WTC11 (cell line): ENCODE results near the gene XPR1. TPM values are rescaled to one million over a fixed set of nuclear protein-coding genes. Genes with fewer than 3 reads are reported as not detected.

Experiments
- ATAC-seq: fragments of 200-7000 bp; cut with Tn5 transposase; 2 replicates; pipeline ENCODE4 v1.10.0; 2021; ENCODE audit warnings: mild to moderate bottlenecking, moderate library complexity
- CTCF ChIA-PET: fragments of 300-600 bp; sonication (Branson Sonifier 250); formaldehyde crosslinking; loops from one replicate; lab custom pipeline; 2021; ENCODE audit warnings: antibody characterized with exemption; lab: Charles Lee
- POLR2A ChIA-PET: fragments of 350-600 bp; sonication (Branson Sonifier 250); formaldehyde crosslinking; loops from one replicate; lab custom pipeline; 2021; ENCODE audit warnings: antibody characterized with exemption; lab: Charles Lee
- DNase-seq: peaks from one replicate; pipeline ENCODE4 v3.0.0; 2021; ENCODE audit warnings: low spot score
- H3K27ac Mint-ChIP-seq: 2 replicates; pipeline ENCODE4 v1.8.0; 2021; ENCODE audit warnings: mixed read lengths
- H3K27me3 Mint-ChIP-seq: 2 replicates; pipeline ENCODE4 v1.8.0; 2021; ENCODE audit warnings: low read depth, mild to moderate bottlenecking, moderate library complexity, mixed read lengths
- H3K36me3 Mint-ChIP-seq: 2 replicates; pipeline ENCODE4 v1.8.0; 2021; ENCODE audit warnings: mixed read lengths
- H3K4me1 Mint-ChIP-seq: 2 replicates; pipeline ENCODE4 v1.8.0; 2022; ENCODE audit warnings: mixed read lengths
- H3K4me3 Mint-ChIP-seq: 2 replicates; pipeline ENCODE4 v1.8.0; 2021; ENCODE audit warnings: mild to moderate bottlenecking, moderate library complexity, mixed read lengths
- H3K9me3 Mint-ChIP-seq: 2 replicates; pipeline ENCODE4 v1.8.0; 2021; ENCODE audit warnings: mixed read lengths
- CREM ChIP-seq: sonication (generic); formaldehyde crosslinking; IDR thresholded peaks from 2 replicates; pipeline ENCODE4 v1.8.1; 2022; ENCODE audit warnings: mild to moderate bottlenecking, missing genetic modification reagents, moderate library complexity
- FOXK1 ChIP-seq: sonication (generic); formaldehyde crosslinking; IDR thresholded peaks from 2 replicates; pipeline ENCODE4 v1.8.0; 2022; ENCODE audit warnings: mild to moderate bottlenecking, moderate library complexity, missing genetic modification reagents
- GTF2I ChIP-seq: fragments of 250-450 bp; sonication (Bioruptor Pico); conservative IDR thresholded peaks from 2 replicates; pipeline ENCODE4 v1.4.0; 2021; ENCODE audit warnings: mild to moderate bottlenecking
- HMGA2 ChIP-seq: fragments of 250-450 bp; sonication (Bioruptor Pico); IDR thresholded peaks from 2 replicates; pipeline ENCODE4 v1.4.0; 2021; ENCODE audit warnings: mild to moderate bottlenecking, moderate library complexity
- IRF1 ChIP-seq: sonication (generic); formaldehyde crosslinking; IDR thresholded peaks from 2 replicates; pipeline ENCODE4 v1.8.0; 2023; ENCODE audit warnings: missing genetic modification reagents
- MAX ChIP-seq: sonication (generic); formaldehyde crosslinking; IDR thresholded peaks from 2 replicates; pipeline ENCODE4 v1.8.0; 2022; ENCODE audit warnings: mild to moderate bottlenecking, missing genetic modification reagents
- NFATC4 ChIP-seq: fragments of 250-450 bp; sonication (Bioruptor Pico); IDR thresholded peaks from 2 replicates; pipeline ENCODE4 v1.9.0; 2021; ENCODE audit warnings: mild to moderate bottlenecking
- RORB ChIP-seq: fragments of 250-450 bp; sonication (Bioruptor Pico); IDR thresholded peaks from 2 replicates; pipeline ENCODE4 v1.9.0; 2021; ENCODE audit warnings: mild to moderate bottlenecking
- SMAD3 ChIP-seq: sonication (generic); formaldehyde crosslinking; IDR thresholded peaks from 2 replicates; pipeline ENCODE4 v1.8.0; 2022; ENCODE audit warnings: missing genetic modification reagents, mild to moderate bottlenecking, borderline replicate concordance
- TEAD4 ChIP-seq: sonication (generic); formaldehyde crosslinking; IDR thresholded peaks from 2 replicates; pipeline ENCODE4 v1.8.0; 2022; ENCODE audit warnings: mild to moderate bottlenecking, missing genetic modification reagents
- ZBTB21 ChIP-seq: sonication (generic); formaldehyde crosslinking; IDR thresholded peaks from 2 replicates; pipeline ENCODE4 v1.8.1; 2023; ENCODE audit warnings: mild to moderate bottlenecking, missing genetic modification reagents, borderline replicate concordance
- ZNF219 ChIP-seq: sonication (generic); formaldehyde crosslinking; IDR thresholded peaks from 2 replicates; pipeline ENCODE4 v1.8.0; 2023; ENCODE audit warnings: missing genetic modification reagents, mild to moderate bottlenecking, borderline replicate concordance
- ZNF281 ChIP-seq: sonication (generic); formaldehyde crosslinking; IDR thresholded peaks from 2 replicates; pipeline ENCODE4 v1.8.0; 2023; ENCODE audit warnings: mild to moderate bottlenecking, missing genetic modification reagents
- ZNF396 ChIP-seq: fragments of 250-450 bp; sonication (Bioruptor Pico); IDR thresholded peaks from 2 replicates; pipeline ENCODE4 v1.8.0; 2021; ENCODE audit warnings: mild to moderate bottlenecking, moderate library complexity, borderline replicate concordance
- ZNF425 ChIP-seq: fragments of 250-450 bp; sonication (Bioruptor Pico); conservative IDR thresholded peaks from 2 replicates; pipeline ENCODE4 v1.9.0; 2021; ENCODE audit warnings: mild to moderate bottlenecking
- total RNA-seq: library from RNA; stranded (reverse); gene quantifications from 3 replicates; pipeline ENCODE4 v1.2.3, GENCODE V29; 2021
- TF ChIP-seq, protein P1 (sequence below): sonication (generic); formaldehyde crosslinking; IDR thresholded peaks from 2 replicates; pipeline ENCODE4 v1.8.0; 2022; ENCODE audit warnings: mild to moderate bottlenecking, missing genetic modification reagents
- TF ChIP-seq, protein P2 (sequence below): sonication (generic); formaldehyde crosslinking; IDR thresholded peaks from 2 replicates; pipeline ENCODE4 v1.8.1; 2023; ENCODE audit warnings: mild to moderate bottlenecking, missing genetic modification reagents, moderate library complexity
- TF ChIP-seq, protein P3 (sequence below): sonication (generic); formaldehyde crosslinking; IDR thresholded peaks from 2 replicates; pipeline ENCODE4 v1.8.1; 2022; ENCODE audit warnings: mild to moderate bottlenecking, missing genetic modification reagents, moderate library complexity, borderline replicate concordance

The XPR1 gene
- total RNA-seq, 1 experiment from 2014 or later: 34.6 TPM

DNA sequence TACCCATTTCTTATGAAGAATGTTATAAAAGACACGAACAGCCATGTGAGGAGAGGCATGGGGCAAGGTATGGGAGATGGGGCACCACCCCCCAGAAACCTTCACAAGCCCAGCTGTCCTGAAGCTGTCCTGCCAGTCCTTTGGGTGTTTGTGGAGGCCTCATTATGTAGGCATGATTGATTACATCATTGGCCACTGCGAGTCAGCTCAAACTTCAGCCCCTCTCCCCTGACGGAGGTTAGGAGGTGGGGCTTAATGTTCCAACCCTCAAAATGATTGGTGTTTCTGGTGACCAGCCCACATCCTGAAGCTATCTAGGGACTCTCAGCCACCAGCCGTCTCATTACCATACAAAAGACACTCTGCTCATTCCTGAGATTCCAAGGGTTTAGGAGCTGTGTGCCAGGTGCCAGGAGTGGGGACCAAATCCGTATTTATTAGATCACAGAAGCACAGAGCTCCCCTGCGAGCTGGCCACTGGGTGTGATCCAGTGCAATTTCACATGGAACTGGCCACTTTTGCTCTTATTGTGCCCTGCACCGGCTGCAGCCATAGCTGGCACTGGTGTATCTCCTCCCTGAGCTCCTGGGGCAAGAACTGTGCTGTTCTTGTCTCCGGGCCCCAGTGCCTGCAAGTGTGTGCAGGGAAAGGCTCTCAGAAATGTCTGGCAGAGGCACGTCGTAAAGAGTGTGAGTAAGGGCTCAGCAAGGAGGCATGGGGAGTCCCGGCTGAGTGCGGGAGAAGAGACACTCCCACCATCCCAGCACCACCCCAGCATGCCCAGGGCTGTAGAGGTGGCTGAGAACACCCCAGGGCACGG lies 291.4 kb downstream of the XPR1 start (continued):
- TF ChIP-seq CREM (CRISPR knock-in tag) (no peak), HMGA2 (CRISPR knock-in tag) (no peak), FOXK1 (CRISPR knock-in tag) (0 out of 2 replicates have a peak, but pooled peaks have one; percentile 55), TEAD4 (CRISPR knock-in tag) (peak; percentile 88; the same call in 1 of the 2 replicates), MAX (CRISPR knock-in tag) (0 out of 2 replicates have a peak, but pooled peaks have one; percentile 34), SMAD3 (no peak), IRF1 (no peak), NFATC4 (CRISPR knock-in tag) (no peak), GTF2I (CRISPR knock-in tag) (no peak)
- TF ChIP-seq, protein P1, sequence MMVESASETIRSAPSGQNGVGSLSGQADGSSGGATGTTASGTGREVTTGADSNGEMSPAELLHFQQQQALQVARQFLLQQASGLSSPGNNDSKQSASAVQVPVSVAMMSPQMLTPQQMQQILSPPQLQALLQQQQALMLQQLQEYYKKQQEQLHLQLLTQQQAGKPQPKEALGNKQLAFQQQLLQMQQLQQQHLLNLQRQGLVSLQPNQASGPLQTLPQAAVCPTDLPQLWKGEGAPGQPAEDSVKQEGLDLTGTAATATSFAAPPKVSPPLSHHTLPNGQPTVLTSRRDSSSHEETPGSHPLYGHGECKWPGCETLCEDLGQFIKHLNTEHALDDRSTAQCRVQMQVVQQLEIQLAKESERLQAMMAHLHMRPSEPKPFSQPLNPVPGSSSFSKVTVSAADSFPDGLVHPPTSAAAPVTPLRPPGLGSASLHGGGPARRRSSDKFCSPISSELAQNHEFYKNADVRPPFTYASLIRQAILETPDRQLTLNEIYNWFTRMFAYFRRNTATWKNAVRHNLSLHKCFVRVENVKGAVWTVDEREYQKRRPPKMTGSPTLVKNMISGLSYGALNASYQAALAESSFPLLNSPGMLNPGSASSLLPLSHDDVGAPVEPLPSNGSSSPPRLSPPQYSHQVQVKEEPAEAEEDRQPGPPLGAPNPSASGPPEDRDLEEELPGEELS (CRISPR knock-in tag): no peak

- peak overlapping the region; percentile 97 for H3K27ac Mint-ChIP-seq
- H3K27me3 Mint-ChIP-seq: no peaks in the 10 kb centered on the region; the same call in 1 of the 2 replicates
- peaks cover 73% of the 10 kb centered on the region for H3K4me1 Mint-ChIP-seq
- POLR2A ChIA-PET: interaction anchor here (1.2 to 1.8 kb wide), 7 partner anchors 8 to 181 kb away, joined by 3 to 22 read pairs (median 6); partner anchors contain the start of gene KIAA1614
- TF ChIP-seq ZNF396 (no peak), ZNF219 (CRISPR knock-in tag) (no peak), ZNF281 (CRISPR knock-in tag) (no peak), ZNF425 (no peak), RORB (CRISPR knock-in tag) (no peak), ZBTB21 (no peak)
- TF ChIP-seq, protein P2, sequence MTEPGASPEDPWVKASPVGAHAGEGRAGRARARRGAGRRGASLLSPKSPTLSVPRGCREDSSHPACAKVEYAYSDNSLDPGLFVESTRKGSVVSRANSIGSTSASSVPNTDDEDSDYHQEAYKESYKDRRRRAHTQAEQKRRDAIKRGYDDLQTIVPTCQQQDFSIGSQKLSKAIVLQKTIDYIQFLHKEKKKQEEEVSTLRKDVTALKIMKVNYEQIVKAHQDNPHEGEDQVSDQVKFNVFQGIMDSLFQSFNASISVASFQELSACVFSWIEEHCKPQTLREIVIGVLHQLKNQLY (CRISPR knock-in tag): no peak
- TF ChIP-seq, protein P3, sequence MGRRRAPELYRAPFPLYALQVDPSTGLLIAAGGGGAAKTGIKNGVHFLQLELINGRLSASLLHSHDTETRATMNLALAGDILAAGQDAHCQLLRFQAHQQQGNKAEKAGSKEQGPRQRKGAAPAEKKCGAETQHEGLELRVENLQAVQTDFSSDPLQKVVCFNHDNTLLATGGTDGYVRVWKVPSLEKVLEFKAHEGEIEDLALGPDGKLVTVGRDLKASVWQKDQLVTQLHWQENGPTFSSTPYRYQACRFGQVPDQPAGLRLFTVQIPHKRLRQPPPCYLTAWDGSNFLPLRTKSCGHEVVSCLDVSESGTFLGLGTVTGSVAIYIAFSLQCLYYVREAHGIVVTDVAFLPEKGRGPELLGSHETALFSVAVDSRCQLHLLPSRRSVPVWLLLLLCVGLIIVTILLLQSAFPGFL (CRISPR knock-in tag): no peak
- no peaks in the 10 kb centered on the region for H3K36me3 Mint-ChIP-seq
- ATAC-seq (no peak), DNase-seq (no peak)
- H3K4me3 Mint-ChIP-seq: peak overlapping the region; percentile 50
- H3K9me3 Mint-ChIP-seq: no peaks in the 10 kb centered on the region
- CTCF ChIA-PET: interaction anchor here (0.7 to 1.8 kb wide), 9 partner anchors 7 to 396 kb away, joined by 3 to 21 read pairs (median 4); partner anchors contain the start of gene KIAA1614
Measured at GRCh38 chr1:180923887-180924286, 292.1 kb downstream of the XPR1 start.
